Fibroblast of the aortic adventitia (primary cell): ENCODE data around the gene CA10. TPM values are rescaled to one million over a fixed set of nuclear protein-coding genes. Genes with fewer than 3 reads are reported as not detected.

Experiments
- DNase-seq: peaks from one replicate; pipeline ENCODE4 v3.0.0-alpha.2; 2010; ENCODE audit warnings: low read depth
- H3K4me3 ChIP-seq: 2 replicates; pipeline ENCODE4 v1.5.1; 2011; ENCODE audit warnings: low read depth, mild to moderate bottlenecking, control low read depth, low read length, moderate library complexity
- CTCF ChIP-seq: IDR thresholded peaks from 2 replicates; pipeline ENCODE4 v1.5.1; 2011; ENCODE audit warnings: mild to moderate bottlenecking, low read length, control low read depth, inconsistent platforms; ENCODE audit not compliant: insufficient read depth
- total RNA-seq: library from RNA; depleted of rRNA; stranded (reverse); fragments of >200 nt; gene quantifications from 2 replicates; pipeline ENCODE4 v1.2.3, GENCODE V29; 2012; ENCODE audit warnings: low replicate concordance

CA10 gene
- total RNA-seq, 1 donor, result not detected

DNA sequence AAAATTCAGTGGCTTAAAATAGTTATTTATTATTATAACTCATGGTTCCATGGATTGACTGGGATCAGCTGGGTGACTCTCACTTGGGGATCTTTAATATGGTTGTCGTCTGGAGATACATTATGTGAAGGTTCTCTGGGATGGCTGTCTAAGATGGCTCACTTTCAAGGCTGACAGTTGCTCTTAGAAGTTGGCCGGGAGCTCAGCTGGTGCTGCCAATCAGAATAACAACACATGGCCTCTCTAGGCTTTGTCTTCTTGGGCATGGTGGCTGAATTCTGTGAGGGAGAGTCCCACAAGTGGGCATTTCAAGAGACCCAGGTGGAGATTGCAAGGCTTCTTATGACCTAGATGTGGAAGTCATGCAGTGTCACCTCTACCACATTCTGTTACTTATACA lies 269.7 kb downstream of the CA10 start:
- TF ChIP-seq CTCF, result no peak
- no peak for DNase-seq
- no peak overlapping the region for H3K4me3 ChIP-seq

- H3K4me3 ChIP-seq, result no peak overlapping the region
- no peak for DNase-seq
- TF ChIP-seq CTCF, result no peak
Measured at GRCh38 chr17:51876986-51877385, 281.5 kb downstream of the CA10 start.

DNA sequence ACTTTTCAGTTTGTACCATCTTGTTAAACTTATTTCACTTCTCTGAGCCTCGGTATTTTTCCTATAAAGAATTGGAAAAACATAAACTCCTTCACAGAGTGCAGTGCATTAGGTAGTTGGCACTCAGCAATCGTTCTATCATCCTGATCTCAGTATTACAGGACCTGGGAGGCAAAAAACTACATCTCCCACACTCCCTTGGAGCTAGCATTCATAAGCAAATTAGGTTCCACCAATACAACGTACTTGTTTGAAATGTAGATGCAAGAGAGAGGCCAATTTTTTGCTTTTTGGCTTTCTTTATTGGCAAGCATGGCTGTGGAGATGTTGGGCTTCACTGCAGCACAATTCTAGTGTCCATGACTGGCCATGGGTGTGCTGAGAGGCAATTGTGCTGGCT lies 285.2 kb downstream of the CA10 start:
- no peak for TF ChIP-seq CTCF
- no peak overlapping the region for H3K4me3 ChIP-seq
- no peak for DNase-seq

GRCh38 chr17:51869387-51869786 lies 289.1 kb downstream of the CA10 start:
- no peak overlapping the region for H3K4me3 ChIP-seq
- no peak for TF ChIP-seq CTCF
- no peak for DNase-seq

DNA sequence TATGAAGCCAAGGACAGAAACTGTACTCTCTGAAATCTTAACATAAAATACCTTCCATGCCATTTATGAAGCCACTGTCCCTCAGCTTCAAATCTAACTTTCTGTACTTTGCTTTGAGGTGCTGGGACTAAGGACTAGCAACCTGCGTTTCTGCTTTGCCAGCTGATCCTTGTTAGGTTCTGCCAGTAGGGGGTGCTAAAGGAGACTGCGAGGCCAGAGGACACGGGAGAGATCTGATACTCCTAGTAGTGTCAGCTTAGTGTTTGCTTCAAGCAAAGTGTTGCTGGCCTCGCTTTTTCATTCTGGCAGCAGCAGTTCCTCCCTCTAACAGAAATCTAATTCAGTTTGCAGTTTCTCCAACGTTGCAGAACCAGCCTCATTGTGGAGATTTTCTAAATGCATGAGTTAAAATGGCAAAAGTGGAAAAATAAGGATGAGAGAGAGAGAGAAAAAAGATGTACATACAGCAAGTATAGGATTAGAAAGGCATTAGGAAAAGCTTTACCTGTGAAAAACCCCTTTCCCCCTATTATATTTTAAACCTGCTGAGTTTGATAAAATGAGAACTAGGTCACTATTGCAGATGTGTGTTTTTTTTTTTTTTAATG lies 297.5 kb downstream of the CA10 start:
- no peak for TF ChIP-seq CTCF
- H3K4me3 ChIP-seq, result no peak overlapping the region
- no peak for DNase-seq

- DNase-seq, result no peak
- no peak for TF ChIP-seq CTCF
- no peak overlapping the region for H3K4me3 ChIP-seq
Measured at GRCh38 chr17:51857052-51857597, 301.4 kb downstream of the CA10 start.

GRCh38 chr17:51855806-51856205 lies 302.7 kb downstream of the CA10 start:
- DNase-seq, result no peak
- no peak overlapping the region for H3K4me3 ChIP-seq
- no peak for TF ChIP-seq CTCF
